WERI-Rb-1 (cell line): Measurements from ENCODE around the gene AFF3.

ENCODE experiments used
- DNase-seq: peaks from one replicate; pipeline ENCODE4 v3.0.0-alpha.2; 2020
- H3K27ac ChIP-seq: fragments of 250-450 bp; sonication (Bioruptor Pico); 2 replicates; pipeline ENCODE4 v1.5.1; 2020; ENCODE audit warnings: mild to moderate bottlenecking, moderate library complexity
- H3K27me3 ChIP-seq: fragments of 250-450 bp; sonication (Bioruptor Pico); 2 replicates; pipeline ENCODE4 v1.5.1; 2021; ENCODE audit warnings: mild to moderate bottlenecking, low read depth, moderate library complexity; ENCODE audit not compliant: insufficient read depth, severe bottlenecking
- H3K36me3 ChIP-seq: fragments of 250-450 bp; sonication (Bioruptor Pico); 2 replicates; pipeline ENCODE4 v1.5.1; 2020; ENCODE audit warnings: mild to moderate bottlenecking, moderate library complexity
- H3K4me3 ChIP-seq: 2 replicates; pipeline ENCODE4 v1.5.1; 2011; ENCODE audit warnings: low read depth, mild to moderate bottlenecking, control low read depth, low read length
- H3K9me3 ChIP-seq: fragments of 250-450 bp; sonication (Bioruptor Pico); 2 replicates; pipeline ENCODE4 v1.5.1; 2021; ENCODE audit warnings: mild to moderate bottlenecking, moderate library complexity; ENCODE audit not compliant: severe bottlenecking
- CTCF ChIP-seq: IDR thresholded peaks from 2 replicates; pipeline ENCODE4 v1.5.1; 2011; ENCODE audit warnings: low read depth, mild to moderate bottlenecking, control low read depth, inconsistent platforms, low read length

AFF3 gene

GRCh38 chr2:100036026-100036425 lies 106.4 kb downstream of the AFF3 start:
- no peak overlapping the region for H3K27ac ChIP-seq

DNA sequence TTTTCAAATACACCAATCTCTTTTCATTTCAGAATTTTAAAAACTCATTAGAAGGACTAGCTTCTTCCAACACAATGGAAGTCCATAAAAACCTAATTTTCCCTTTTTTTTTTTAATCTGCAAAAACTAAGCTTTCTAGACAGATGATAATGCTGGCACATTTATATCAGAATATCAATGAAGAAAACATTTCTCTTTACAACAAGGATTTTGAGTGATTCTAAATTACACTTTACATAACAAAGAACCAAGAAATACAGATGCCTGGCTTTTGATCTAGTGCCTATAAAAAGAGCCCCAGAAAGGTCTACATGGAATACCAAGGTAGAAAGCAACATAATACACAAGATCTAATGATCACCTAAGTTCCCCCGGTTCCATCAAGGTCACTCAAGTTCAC lies 108.0 kb downstream of the AFF3 start:
- Histone ChIP-seq H3K36me3 (no peaks in the 10 kb centered on the region), H3K9me3 (no peaks in the 10 kb centered on the region), H3K27me3 (no peaks in the 10 kb centered on the region), H3K4me3 (no peak overlapping the region), H3K27ac (no peak overlapping the region)
- DNase-seq: no peak
- no peak for TF ChIP-seq CTCF

More at GRCh38 chr2:100036026-100036425, 106.4 kb downstream of the AFF3 start:
- TF ChIP-seq CTCF: no peak
- Histone ChIP-seq H3K27me3 (no peaks in the 10 kb centered on the region), H3K4me3 (no peak overlapping the region), H3K9me3 (no peaks in the 10 kb centered on the region), H3K36me3 (no peaks in the 10 kb centered on the region)
- DNase-seq: no peak

DNA sequence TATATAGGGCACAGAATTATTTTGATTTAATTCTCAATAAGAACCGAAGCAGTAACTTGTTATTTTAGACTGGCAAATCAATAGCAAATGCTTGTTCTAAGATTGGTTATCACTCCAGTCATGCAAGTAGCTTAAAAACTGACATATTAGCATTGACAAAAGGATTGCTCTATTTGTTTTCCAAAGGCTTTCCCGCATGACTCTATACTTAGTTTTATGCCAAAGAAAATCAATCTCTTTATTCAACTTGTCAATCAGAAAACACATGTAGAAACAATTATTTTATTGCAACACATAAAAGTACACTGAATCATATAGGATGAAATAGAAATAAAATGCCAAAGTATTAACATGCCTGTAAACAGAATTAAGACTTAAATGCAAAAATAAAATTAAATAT lies 108.4 kb downstream of the AFF3 start:
- no peak for DNase-seq
- H3K36me3 ChIP-seq: no peaks in the 10 kb centered on the region
- H3K4me3 ChIP-seq: no peak overlapping the region
- H3K27me3 ChIP-seq: no peaks in the 10 kb centered on the region
- no peak overlapping the region for H3K27ac ChIP-seq
- H3K9me3 ChIP-seq: no peaks in the 10 kb centered on the region
- TF ChIP-seq CTCF: no peak

- Histone ChIP-seq H3K36me3 (no peaks in the 10 kb centered on the region), H3K9me3 (no peaks in the 10 kb centered on the region), H3K4me3 (no peak overlapping the region), H3K27me3 (no peaks in the 10 kb centered on the region), H3K27ac (no peak overlapping the region)
- no peak for TF ChIP-seq CTCF
- DNase-seq: no peak
These were observed 110.8 kb downstream of the AFF3 start for GRCh38 chr2:100031604-100032003.

- Histone ChIP-seq H3K36me3 (no peaks in the 10 kb centered on the region), H3K9me3 (no peaks in the 10 kb centered on the region), H3K27me3 (no peaks in the 10 kb centered on the region), H3K4me3 (no peak overlapping the region), H3K27ac (no peak overlapping the region)
- no peak for TF ChIP-seq CTCF
- DNase-seq: no peak
These were observed 112.9 kb downstream of the AFF3 start for GRCh38 chr2:100029460-100029859.

GRCh38 chr2:100021791-100022340 lies 120.5 kb downstream of the AFF3 start:
- no peaks in the 10 kb centered on the region for H3K27me3 ChIP-seq
- H3K27ac ChIP-seq: no peak overlapping the region
- DNase-seq: no peak
- no peak for TF ChIP-seq CTCF
- H3K9me3 ChIP-seq: no peaks in the 10 kb centered on the region
- H3K36me3 ChIP-seq: no peaks in the 10 kb centered on the region
- H3K4me3 ChIP-seq: no peak overlapping the region
